Skeletal muscle satellite cell (primary cell): ENCODE measurements around the gene CDH1.
A peak's percentile ranks its signal among the peaks of the same experiment; 100 is the strongest.
"Not testable (repeated sequence)": the region's sequence is repeated elsewhere in the genome, so short reads cannot be mapped to it uniquely, and the experiment has no call there.

Experiments
- H3K27me3 ChIP-seq: 2 replicates; pipeline ENCODE4 v1.7.0; 2013; ENCODE audit warnings: low read length; ENCODE audit not compliant: control insufficient read depth, insufficient read depth
- H3K36me3 ChIP-seq: 2 replicates; pipeline ENCODE4 v1.7.0; 2013; ENCODE audit warnings: mild to moderate bottlenecking, control low read depth, low read length; ENCODE audit not compliant: insufficient read depth
- H3K4me1 ChIP-seq: 2 replicates; pipeline ENCODE4 v1.7.0; 2013; ENCODE audit warnings: low read length; ENCODE audit not compliant: control insufficient read depth, insufficient read depth
- H3K4me2 ChIP-seq: 2 replicates; pipeline ENCODE4 v1.7.0; 2013; ENCODE audit warnings: mild to moderate bottlenecking, low read length
- H3K4me3 ChIP-seq: 2 replicates; pipeline ENCODE4 v1.7.0; 2013; ENCODE audit warnings: low read length
- H3K9ac ChIP-seq: 2 replicates; pipeline ENCODE4 v1.7.0; 2013; ENCODE audit warnings: mild to moderate bottlenecking, low read depth, low read length, moderate library complexity
- H3K9me3 ChIP-seq: replicated peaks from 2 replicates; pipeline ENCODE4 v1.7.0; 2013; ENCODE audit warnings: mild to moderate bottlenecking, control low read depth, low read length

CDH1 gene

DNA sequence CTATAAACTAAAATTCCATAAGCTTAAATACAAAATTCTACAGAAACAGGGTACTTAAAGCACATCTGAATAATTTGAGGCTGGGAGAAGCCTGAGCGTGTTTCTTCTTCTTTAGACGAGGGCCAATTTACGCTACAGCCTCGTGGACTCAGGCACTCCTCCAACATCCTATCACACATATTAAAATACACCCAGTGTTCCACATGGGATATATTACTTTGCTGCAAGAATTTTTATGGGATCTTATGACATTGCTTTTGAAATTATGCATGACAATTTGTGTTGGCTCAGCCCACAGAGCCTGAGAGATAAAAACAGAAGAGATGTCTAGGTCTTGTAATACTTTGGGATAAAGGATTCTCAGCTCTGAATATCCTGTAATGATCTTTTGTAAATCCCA, 102.7 kb downstream of the CDH1 start:
- no peaks in the 10 kb centered on the region for H3K36me3 ChIP-seq
- H3K4me1 ChIP-seq: peaks cover 4% of the 10 kb centered on the region
- no peak overlapping the region for H3K4me2 ChIP-seq
- H3K4me3 ChIP-seq: no peak overlapping the region
- H3K9ac ChIP-seq: no peak overlapping the region
- peaks cover 3% of the 10 kb centered on the region for H3K27me3 ChIP-seq
- no peaks in the 10 kb centered on the region for H3K9me3 ChIP-seq

DNA sequence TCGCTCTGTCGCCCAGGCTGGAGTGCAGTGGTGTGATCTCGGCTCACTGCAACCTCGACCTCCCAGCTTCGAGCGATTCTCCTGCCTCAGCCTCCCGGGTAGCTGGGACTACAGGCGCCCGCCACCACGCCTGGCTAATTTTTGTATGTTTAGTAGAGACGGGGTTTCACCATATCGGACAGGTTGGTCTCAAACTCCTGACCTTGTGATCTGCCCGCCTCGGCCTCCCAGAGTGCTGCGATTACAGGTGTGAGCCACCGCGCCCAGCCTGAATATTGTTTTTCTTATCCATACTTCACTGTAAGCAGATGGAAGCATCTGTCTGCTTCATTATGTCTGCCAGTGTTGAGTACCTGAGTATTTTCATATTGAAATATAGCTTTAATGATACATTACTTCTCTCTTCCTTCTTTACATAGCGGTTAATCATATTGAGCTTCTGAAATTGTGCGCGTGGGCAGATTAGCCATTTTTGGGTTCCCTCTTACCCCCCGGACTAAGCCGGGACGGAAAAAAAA, 105.9 kb downstream of the CDH1 start:
- not testable (repeated sequence) for H3K9me3 ChIP-seq, H3K27me3 ChIP-seq, H3K4me1 ChIP-seq, H3K36me3 ChIP-seq
- H3K4me2 ChIP-seq: peak overlapping the region; percentile 90
- peak overlapping the region; percentile 90 for H3K9ac ChIP-seq
- peak overlapping the region; percentile 87 for H3K4me3 ChIP-seq

GRCh38 chr16:68843482-68844210, 106.6 kb downstream of the CDH1 start, which contains the start of gene TANGO6:
TSS of gene TANGO6 (plus strand) at chr16:68843531. CDS start at chr16:68843618, 87 bp downstream.
- Histone ChIP-seq H3K9ac (peak within 1 kb of the TSS; percentile 90), H3K4me2 (peak within 1 kb of the TSS; percentile 90), H3K36me3 (no peaks in the 10 kb centered on the region), H3K4me3 (peak within 1 kb of the TSS; percentile 87), H3K9me3 (no peaks in the 10 kb centered on the region), H3K27me3 (no peaks in the 10 kb centered on the region), H3K4me1 (peaks cover 4% of the 10 kb centered on the region)

GRCh38 chr16:68844211-68844564, 107.1 kb downstream of the CDH1 start:
- H3K4me1 ChIP-seq: peaks cover 4% of the 10 kb centered on the region
- H3K9ac ChIP-seq: peak overlapping the region; percentile 90
- peak overlapping the region; percentile 87 for H3K4me3 ChIP-seq
- H3K27me3 ChIP-seq: no peaks in the 10 kb centered on the region
- no peaks in the 10 kb centered on the region for H3K9me3 ChIP-seq
- H3K4me2 ChIP-seq: peak overlapping the region; percentile 90
- H3K36me3 ChIP-seq: no peaks in the 10 kb centered on the region

DNA sequence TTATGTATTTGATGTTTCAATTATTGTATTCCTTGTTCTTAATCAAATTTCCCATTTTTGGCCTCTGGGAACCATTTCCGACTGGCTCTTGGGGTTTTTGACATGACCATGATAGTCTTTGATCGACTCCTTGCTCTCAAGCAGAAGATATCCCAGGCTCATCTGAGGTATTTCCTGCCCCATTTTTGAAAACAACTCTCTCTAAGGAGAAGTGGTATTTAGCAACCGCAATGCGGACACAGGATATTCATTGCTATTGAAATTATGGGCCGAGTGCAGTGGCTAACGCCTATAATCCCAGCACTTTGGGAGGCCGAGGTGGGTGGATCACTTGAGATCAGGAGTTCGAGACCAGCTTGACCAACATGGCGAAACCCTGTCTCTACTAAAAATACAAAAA, 111.7 kb downstream of the CDH1 start:
- Histone ChIP-seq H3K36me3 (no peaks in the 10 kb centered on the region), H3K4me1 (peaks cover 4% of the 10 kb centered on the region), H3K9ac (no peak overlapping the region), H3K27me3 (no peaks in the 10 kb centered on the region), H3K9me3 (no peaks in the 10 kb centered on the region), H3K4me2 (no peak overlapping the region), H3K4me3 (no peak overlapping the region)

DNA sequence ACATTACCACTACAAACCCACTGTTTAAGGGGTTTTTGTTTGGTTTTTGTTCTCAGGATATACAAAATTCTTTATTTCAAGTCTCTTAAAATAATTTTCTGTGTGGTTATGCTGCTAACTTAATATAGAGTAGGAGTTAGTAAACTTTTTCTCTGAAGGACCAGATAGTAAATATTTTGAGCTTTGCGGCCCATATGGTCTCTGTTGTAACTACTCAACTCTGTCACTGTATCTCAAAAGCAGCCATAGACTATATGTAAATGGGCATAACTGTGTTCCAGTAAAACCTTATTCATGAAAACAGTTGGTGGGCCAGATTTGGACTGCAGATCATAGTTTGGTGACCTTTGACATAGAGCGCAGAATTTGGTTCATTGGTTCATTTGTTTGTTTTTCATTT, 113.4 kb downstream of the CDH1 start:
- H3K27me3 ChIP-seq: no peaks in the 10 kb centered on the region
- H3K4me2 ChIP-seq: no peak overlapping the region
- H3K9ac ChIP-seq: no peak overlapping the region
- no peaks in the 10 kb centered on the region for H3K9me3 ChIP-seq
- no peak overlapping the region for H3K4me3 ChIP-seq
- H3K36me3 ChIP-seq: no peaks in the 10 kb centered on the region
- no peaks in the 10 kb centered on the region for H3K4me1 ChIP-seq

DNA sequence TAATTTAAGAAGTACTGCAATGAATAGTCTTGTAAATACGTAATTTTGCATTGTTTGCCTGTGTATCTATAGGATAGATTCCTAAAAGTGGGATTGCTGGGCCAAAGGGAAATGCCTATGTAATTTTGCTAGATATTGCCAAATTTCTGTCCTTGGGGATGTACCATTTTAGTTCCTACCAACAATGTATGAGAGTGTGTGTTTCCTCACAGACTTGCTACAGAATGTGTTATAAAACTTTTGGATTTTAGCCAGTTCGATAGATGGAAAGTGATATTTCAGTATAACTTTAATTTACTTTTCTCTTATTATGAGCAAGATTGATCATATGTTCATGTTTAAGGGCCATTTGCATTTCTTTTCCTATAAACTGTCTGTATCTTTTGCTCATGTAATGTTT, 114.5 kb downstream of the CDH1 start:
- Histone ChIP-seq H3K36me3 (no peaks in the 10 kb centered on the region), H3K4me2 (no peak overlapping the region), H3K9ac (no peak overlapping the region), H3K4me1 (no peaks in the 10 kb centered on the region), H3K9me3 (no peaks in the 10 kb centered on the region), H3K27me3 (no peaks in the 10 kb centered on the region), H3K4me3 (no peak overlapping the region)

DNA sequence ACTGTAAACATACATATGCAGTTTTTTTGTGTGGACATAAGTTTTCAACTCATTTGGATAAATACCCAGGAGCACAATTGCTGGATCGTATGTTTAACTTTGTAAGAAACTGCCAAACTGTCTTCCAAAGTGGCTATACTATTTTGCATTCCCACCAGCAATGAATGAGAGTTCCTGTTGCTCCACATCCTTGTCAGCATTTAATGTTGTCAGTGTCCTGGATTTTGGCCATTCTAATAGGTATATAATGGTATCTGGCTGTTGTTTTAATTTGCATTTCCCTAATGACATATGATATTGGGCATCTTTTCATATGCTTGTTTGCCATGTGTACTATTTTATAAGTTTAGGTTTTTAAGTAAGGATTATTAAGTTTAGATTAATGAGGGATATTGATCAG, 120.4 kb downstream of the CDH1 start:
- H3K9me3 ChIP-seq: no peaks in the 10 kb centered on the region
- no peaks in the 10 kb centered on the region for H3K4me1 ChIP-seq
- no peak overlapping the region for H3K9ac ChIP-seq
- H3K4me3 ChIP-seq: no peak overlapping the region
- H3K4me2 ChIP-seq: no peak overlapping the region
- no peaks in the 10 kb centered on the region for H3K27me3 ChIP-seq
- H3K36me3 ChIP-seq: peaks cover 10% of the 10 kb centered on the region

- no peak overlapping the region for H3K4me3 ChIP-seq
These were observed 122.7 kb downstream of the CDH1 start for GRCh38 chr16:68859828-68860227.

DNA sequence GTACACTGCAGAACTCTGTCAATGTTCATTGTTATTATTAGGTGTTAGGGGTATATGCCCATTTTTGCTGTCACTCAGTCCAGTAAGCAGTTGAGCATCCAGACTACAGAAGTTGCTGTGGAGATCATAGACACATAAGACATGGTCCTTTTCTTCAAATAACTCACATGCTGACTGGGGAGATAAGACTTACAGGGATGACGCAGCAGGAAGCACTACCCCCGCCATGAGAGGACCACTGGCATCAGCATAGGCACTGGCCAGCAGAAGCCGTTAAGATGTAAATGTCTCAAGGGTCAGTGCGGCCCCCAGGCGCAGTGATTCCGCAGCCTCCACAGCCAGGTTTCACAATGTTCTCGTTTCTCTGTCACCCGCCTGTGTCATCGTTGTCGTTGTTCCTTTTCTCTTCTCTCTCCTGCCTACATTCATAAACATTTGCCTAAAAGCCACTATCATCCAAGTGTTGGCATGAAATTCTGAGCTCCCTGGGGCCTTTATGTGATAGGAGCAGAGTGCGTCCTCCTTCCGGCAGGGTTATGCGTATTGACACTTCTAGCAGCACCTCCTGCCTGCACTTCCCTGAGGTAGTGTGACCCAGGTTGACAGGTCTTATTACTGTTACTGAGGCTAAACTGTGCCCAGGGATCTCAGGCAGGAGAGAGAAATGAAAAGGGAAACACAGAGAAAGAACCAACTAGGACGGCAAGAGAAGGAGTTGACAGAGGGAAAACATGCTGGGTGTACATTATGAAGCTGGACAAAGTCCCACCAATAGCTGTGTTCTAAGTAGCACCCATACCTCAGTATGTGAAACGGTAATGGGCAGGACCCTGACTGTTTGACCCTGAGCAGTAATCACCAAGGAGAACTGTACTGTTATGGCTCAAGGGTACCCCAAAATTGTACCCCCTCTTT, 124.1 kb downstream of the CDH1 start:
- no peaks in the 10 kb centered on the region for H3K9me3 ChIP-seq
- no peak overlapping the region for H3K4me2 ChIP-seq
- H3K36me3 ChIP-seq: peaks cover 10% of the 10 kb centered on the region
- no peaks in the 10 kb centered on the region for H3K4me1 ChIP-seq
- H3K27me3 ChIP-seq: no peaks in the 10 kb centered on the region
- H3K4me3 ChIP-seq: no peak overlapping the region
- no peak overlapping the region for H3K9ac ChIP-seq

More at GRCh38 chr16:68859828-68860227, 122.7 kb downstream of the CDH1 start:
- H3K27me3 ChIP-seq: no peaks in the 10 kb centered on the region
- no peaks in the 10 kb centered on the region for H3K9me3 ChIP-seq
- H3K4me2 ChIP-seq: no peak overlapping the region
- H3K4me1 ChIP-seq: no peaks in the 10 kb centered on the region
- H3K9ac ChIP-seq: no peak overlapping the region
- H3K36me3 ChIP-seq: peaks cover 10% of the 10 kb centered on the region

DNA sequence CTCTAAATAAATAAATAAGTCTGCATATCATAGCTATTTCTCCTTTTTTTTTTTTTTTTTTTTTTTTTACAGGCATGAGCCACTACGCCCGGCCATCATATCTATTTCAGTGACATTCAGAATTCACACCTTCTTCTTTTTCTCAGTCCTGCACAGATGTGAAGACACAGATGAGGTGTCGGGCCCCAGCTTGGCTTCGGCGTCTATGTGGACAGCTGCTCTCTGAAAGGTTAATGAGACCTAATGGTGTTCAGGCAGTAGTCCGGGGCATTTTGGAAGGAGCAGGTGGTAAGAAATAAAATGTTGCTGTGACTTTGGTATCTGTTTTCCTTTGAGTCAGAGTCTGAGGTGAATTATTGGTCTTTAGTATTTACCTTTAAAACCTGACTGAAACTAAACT, 129.8 kb downstream of the CDH1 start:
- H3K27me3 ChIP-seq: no peaks in the 10 kb centered on the region
- no peaks in the 10 kb centered on the region for H3K4me1 ChIP-seq
- H3K4me2 ChIP-seq: no peak overlapping the region

More for the DNA sequence above, 129.8 kb downstream of the CDH1 start:
- Histone ChIP-seq H3K4me3 (no peak overlapping the region), H3K9me3 (no peaks in the 10 kb centered on the region), H3K36me3 (peaks cover 4% of the 10 kb centered on the region), H3K9ac (no peak overlapping the region)
